ENCODE measurements around the gene ZNF513.

The ZNF513 gene

GRCh38 chr2:27407798-27408491 is 27.4 kb upstream of the ZNF513 start:
- Histone ChIP-seq H3K4me3 (ENCODE audit: low read depth in 1 of 2, low read length in 2 of 2) (peak overlapping the region; percentile 96 to 97; a peak in 3 of 4 replicates), H4K20me1 (ENCODE audit: insufficient read depth, low read length) (peaks cover 39% of the 10 kb centered on the region)

GRCh38 chr2:27400348-27401135 is 20.0 kb upstream of the ZNF513 start:
- Histone ChIP-seq H2AFZ (ENCODE audit: low read depth, low read length) (no peak overlapping the region), H4K20me1 (ENCODE audit: insufficient read depth, low read length) (peaks cover 78% of the 10 kb centered on the region), H3K36me3 (ENCODE audit: insufficient read depth, low read length) (peaks cover 21% of the 10 kb centered on the region), H3K4me3 (ENCODE audit: low read depth in 1 of 2, low read length in 2 of 2) (no peak overlapping the region), H3K9ac (ENCODE audit: low read depth, low read length) (no peak overlapping the region), H3K79me2 (ENCODE audit: insufficient read depth, low read length) (peaks cover 100% of the 10 kb centered on the region), H3K4me2 (ENCODE audit: insufficient read depth, low read length) (no peak overlapping the region), H3K27ac (ENCODE audit: low read length) (no peak overlapping the region), H3K9me3 (ENCODE audit: insufficient read depth, low read length, severe bottlenecking) (no peaks in the 10 kb centered on the region), H3K4me1 (ENCODE audit: insufficient read depth, low read length) (0 out of 2 replicates have a peak, but pooled peaks cover 4% of the 10 kb centered on the region), H3K27me3 (ENCODE audit: insufficient read depth, low read length, poor library complexity) (no peaks in the 10 kb centered on the region)
- no peak for ATAC-seq (ENCODE audit: insufficient read depth, low read depth)
- no peak for DNase-seq
- no peak for TF ChIP-seq CTCF (IDR thresholded peaks at IDR 0.05; ENCODE audit: borderline replicate concordance, extremely low read depth, low read length, poor library complexity, severe bottlenecking)
- no peak for TF ChIP-seq EZH2 (IDR thresholded peaks at IDR 0.05; ENCODE audit: borderline replicate concordance, low read depth, low read length, severe bottlenecking)

More at GRCh38 chr2:27407798-27408491, 27.4 kb upstream of the ZNF513 start:
- Histone ChIP-seq H3K9me3 (ENCODE audit: insufficient read depth, low read length, severe bottlenecking) (no peaks in the 10 kb centered on the region), H3K4me1 (ENCODE audit: insufficient read depth, low read length) (peaks cover 41% of the 10 kb centered on the region), H3K27ac (ENCODE audit: low read length) (peak overlapping the region; percentile 84), H3K9ac (ENCODE audit: low read depth, low read length) (peak overlapping the region; percentile 97), H3K36me3 (ENCODE audit: insufficient read depth, low read length) (peaks cover 34% of the 10 kb centered on the region), H2AFZ (ENCODE audit: low read depth, low read length) (no peak overlapping the region), H3K4me2 (ENCODE audit: insufficient read depth, low read length) (peak overlapping the region; percentile 88), H3K79me2 (ENCODE audit: insufficient read depth, low read length) (peaks cover 65% of the 10 kb centered on the region), H3K27me3 (ENCODE audit: insufficient read depth, low read length, poor library complexity) (no peaks in the 10 kb centered on the region)
- no peak for ATAC-seq (ENCODE audit: insufficient read depth, low read depth)
- peak; percentile 56 for TF ChIP-seq CTCF (IDR thresholded peaks at IDR 0.05; ENCODE audit: borderline replicate concordance, extremely low read depth, low read length, poor library complexity, severe bottlenecking)
- no peak for TF ChIP-seq EZH2 (IDR thresholded peaks at IDR 0.05; ENCODE audit: borderline replicate concordance, low read depth, low read length, severe bottlenecking)
- peak; percentile 25 for DNase-seq

- Histone ChIP-seq H3K27ac (ENCODE audit: low read length) (no peak overlapping the region), H3K9me3 (ENCODE audit: insufficient read depth, low read length, severe bottlenecking) (no peaks in the 10 kb centered on the region), H3K27me3 (ENCODE audit: insufficient read depth, low read length, poor library complexity) (no peaks in the 10 kb centered on the region), H4K20me1 (ENCODE audit: insufficient read depth, low read length) (peaks cover 79% of the 10 kb centered on the region; the same call in 1 of the 2 replicates), H3K4me2 (ENCODE audit: insufficient read depth, low read length) (no peak overlapping the region), H3K79me2 (ENCODE audit: insufficient read depth, low read length) (peaks cover 100% of the 10 kb centered on the region), H3K4me3 (ENCODE audit: low read depth in 1 of 2, low read length in 2 of 2) (no peak overlapping the region), H3K4me1 (ENCODE audit: insufficient read depth, low read length) (no peaks in the 10 kb centered on the region), H3K36me3 (ENCODE audit: insufficient read depth, low read length) (peaks cover 20% of the 10 kb centered on the region), H3K9ac (ENCODE audit: low read depth, low read length) (no peak overlapping the region), H2AFZ (ENCODE audit: low read depth, low read length) (no peak overlapping the region)
- DNase-seq, result no peak
- no peak for ATAC-seq (ENCODE audit: insufficient read depth, low read depth)
- no peak for TF ChIP-seq CTCF (IDR thresholded peaks at IDR 0.05; ENCODE audit: borderline replicate concordance, extremely low read depth, low read length, poor library complexity, severe bottlenecking)
- no peak for TF ChIP-seq EZH2 (IDR thresholded peaks at IDR 0.05; ENCODE audit: borderline replicate concordance, low read depth, low read length, severe bottlenecking)
Observed at GRCh38 chr2:27398962-27399361, 18.4 kb upstream of the ZNF513 start.

Measured in DND-41 (cell line).